B cell (primary cell): Measurements from ENCODE around the gene KLHL35. TPM values are rescaled to one million over a fixed set of nuclear protein-coding genes. Genes with fewer than 3 reads are reported as not detected.

ENCODE experiments used
- ATAC-seq: fragments of 200-7000 bp; cut with Tn5 transposase; one replicate; pipeline ENCODE4 v1.10.0; 2021; ENCODE audit warnings: low read depth, mild to moderate bottlenecking, moderate number of reproducible peaks, moderate library complexity
- CTCF ChIA-PET: fragments of 350-600 bp; sonication (Branson Sonifier 250); formaldehyde crosslinking; loops from one replicate; lab custom pipeline; 2021; ENCODE audit warnings: antibody characterized with exemption, inconsistent platforms; lab: Charles Lee
- POLR2A ChIA-PET: fragments of 350-600 bp; sonication (Branson Sonifier 250); formaldehyde crosslinking; loops from one replicate; lab custom pipeline; 2021; ENCODE audit warnings: antibody characterized with exemption; lab: Charles Lee
- DNase-seq: peaks from one replicate; pipeline ENCODE4 v3.0.0; 2013
- H2AFZ ChIP-seq: 2 replicates; pipeline ENCODE4 v1.6.1; 2012; ENCODE audit warnings: mild to moderate bottlenecking, low read depth, low read length; ENCODE audit not compliant: insufficient read depth, poor library complexity, severe bottlenecking
- H3K27ac ChIP-seq, 2 donors: 1 replicate in 1 of 2; 2 replicates in 1 of 2; pipeline ENCODE4 v1.5.1; 2012 to 2013; ENCODE audit warnings: low read length in 2 of 2, mild to moderate bottlenecking in 2 of 2, moderate library complexity in 1 of 2
- H3K27me3 ChIP-seq, 4 experiments: fragments of 200-600 bp in 1 of 4; sonication (generic) in 1 of 4; replicated peaks in 1 of 4; 1 replicate in 2 of 4; 2 replicates in 2 of 4; pipeline versions ENCODE4 v1.6.1 to v1.7.0; 2013 to 2016; ENCODE audit warnings: low read length in 3 of 4, mild to moderate bottlenecking in 2 of 4, mixed read lengths in 1 of 4, moderate library complexity in 1 of 4; ENCODE audit not compliant: insufficient read depth in 4 of 4, control insufficient read depth in 3 of 4; ENCODE audit errors: control extremely low read depth in 1 of 4
- H3K36me3 ChIP-seq, 2 experiments: replicated peaks in 1 of 2; 1 replicate in 1 of 2; 2 replicates in 1 of 2; pipeline versions ENCODE4 v1.6.1 to v1.7.1; 2013; ENCODE audit warnings: low read length in 1 of 2; ENCODE audit not compliant: insufficient read depth in 2 of 2, control insufficient read depth in 1 of 2; ENCODE audit errors: control extremely low read depth in 1 of 2, extremely low read depth in 1 of 2
- H3K4me1 ChIP-seq, 2 donors: fragments of 200-600 bp in 1 of 2; sonication (generic) in 1 of 2; 1 replicate in 1 of 2; 2 replicates in 1 of 2; pipeline versions ENCODE4 v1.5.1 to v1.6.1; 2013 to 2017; ENCODE audit warnings: low read length in 2 of 2; ENCODE audit not compliant: control insufficient read depth in 2 of 2, insufficient read depth in 2 of 2
- H3K4me2 ChIP-seq: replicated peaks from 2 replicates; pipeline ENCODE3; 2012; ENCODE audit warnings: mild to moderate bottlenecking, low read depth, low read length; ENCODE audit not compliant: poor library complexity, severe bottlenecking
- H3K4me3 ChIP-seq, 5 experiments: fragments of 200-600 bp in 1 of 5; sonication (generic) in 1 of 5; 1 replicate in 3 of 5; 2 replicates in 2 of 5; pipeline versions ENCODE4 v1.5.1 to v1.7.0; 2011 to 2016; ENCODE audit warnings: low read length in 4 of 5, mild to moderate bottlenecking in 4 of 5, low read depth in 2 of 5, control low read depth in 1 of 5, moderate library complexity in 1 of 5; ENCODE audit not compliant: insufficient read depth in 1 of 5; ENCODE audit errors: control extremely low read depth in 1 of 5, extremely low read depth in 1 of 5
- H3K79me2 ChIP-seq: fragments of 200-600 bp; sonication (generic); one replicate; pipeline ENCODE4 v1.6.0; 2016; ENCODE audit warnings: low read length; ENCODE audit not compliant: control insufficient read depth, insufficient read depth
- H3K9ac ChIP-seq: fragments of 200-600 bp; sonication (generic); 2 replicates; pipeline ENCODE4 v1.6.1; 2017; ENCODE audit warnings: mild to moderate bottlenecking, low read length, moderate library complexity
- H3K9me3 ChIP-seq, 3 donors: one replicate each; pipeline versions ENCODE4 v1.6.1 to v1.7.1; 2013; ENCODE audit warnings: low read length in 2 of 3; ENCODE audit not compliant: control insufficient read depth in 2 of 3, insufficient read depth in 1 of 3; ENCODE audit errors: control extremely low read depth in 1 of 3
- H4K20me1 ChIP-seq: 2 replicates; pipeline ENCODE4 v1.6.0; 2012; ENCODE audit warnings: mild to moderate bottlenecking, low read length; ENCODE audit not compliant: insufficient read depth, control insufficient read depth, poor library complexity, severe bottlenecking
- H3K27ac Mint-ChIP-seq: one replicate; pipeline ENCODE4 v1.8.0; 2021; ENCODE audit warnings: mixed read lengths
- H3K27me3 Mint-ChIP-seq: one replicate; pipeline ENCODE4 v1.8.0; 2021; ENCODE audit warnings: mixed read lengths
- H3K4me1 Mint-ChIP-seq: one replicate; pipeline ENCODE4 v1.8.0; 2021; ENCODE audit warnings: mixed read lengths
- H3K4me3 Mint-ChIP-seq: one replicate; pipeline ENCODE4 v1.8.0; 2021; ENCODE audit warnings: mixed read lengths
- H3K9me3 Mint-ChIP-seq: one replicate; pipeline ENCODE4 v1.8.0; 2022; ENCODE audit warnings: mixed read lengths; ENCODE audit not compliant: insufficient read depth
- EZH2 ChIP-seq: IDR thresholded peaks from 2 replicates; pipeline ENCODE4 v1.6.1; 2012; ENCODE audit warnings: borderline replicate concordance, low read depth, mild to moderate bottlenecking, moderate library complexity, low read length; ENCODE audit not compliant: insufficient read depth, poor library complexity, severe bottlenecking
- WGBS: methylation state at CpG from one replicate; pipeline ENCODE4 v1.1.5; 2013; ENCODE audit warnings: missing lambda C conversion rate; ENCODE audit not compliant: insufficient coverage; 5-methylcytosine and 5-hydroxymethylcytosine counted together
- intact Hi-C: fragments of 100-400 bp; cut with micrococcal nuclease; formaldehyde crosslinking; loops from one replicate; pipeline ENCODE4 v1.10.0; 2022
- polyA plus RNA-seq: library from polyadenylated mRNA; depleted of rRNA; stranded (reverse); fragments of >200 nt; gene quantifications from 2 replicates; pipeline ENCODE4 v1.2.3, GENCODE V29; 2012
- total RNA-seq, 2 donors: library from RNA; stranded (reverse); fragments of 120-200 nt in 1 of 2; gene quantifications; 1 replicate in 1 of 2; 2 replicates in 1 of 2; pipeline versions ENCODE4 v1.2.3 to v1.2.4, GENCODE V29; 2013 to 2022
- TF ChIP-seq, protein P1 (sequence below): fragments of 200-600 bp; IDR thresholded peaks from one replicate; pipeline ENCODE4 v1.8.0; 2022; ENCODE audit warnings: antibody characterized with exemption, mild to moderate bottlenecking

KLHL35 gene
- total and polyA plus RNA-seq, 2 donors (not counting 1 experiment from before 2014, with no cell fraction given): 0.55 to 0.59 TPM

GRCh38 chr11:75430714-75431532 lies 2.1 kb downstream of the KLHL35 start:
- ChIA-PET POLR2A (no interaction called here), CTCF (interaction anchor here (1.2 to 1.6 kb wide), 5 partner anchors 9 to 101 kb away, joined by 3 to 5 read pairs (median 4); no protein-coding TSS in a partner anchor)
- ATAC-seq (no peak), DNase-seq (no peak)
- Histone ChIP-seq H3K36me3 (no peaks in the 10 kb centered on the region), H3K27me3 (peaks cover 0 to 66% (median 28%) of the 10 kb centered on the region in 4 experiments), H3K27ac (no peak overlapping the region), H2AFZ (peak overlapping the region; percentile 37), H4K20me1 (no peaks in the 10 kb centered on the region), H3K4me1 (peaks cover 22 to 28% of the 10 kb centered on the region in 2 donors), H3K9ac (peak overlapping the region; percentile 47), H3K4me2 (peak overlapping the region; percentile 80), H3K4me3 (peak overlapping the region in 3 of 5 experiments; percentile 41 to 56 (median 43)), H3K79me2 (no peaks in the 10 kb centered on the region), H3K9me3 (peaks cover 0 to 11% (median 0%) of the 10 kb centered on the region in 3 donors)
- intact Hi-C loops: loop anchor here (2.0 kb wide), 1 partner anchor 30 kb away; no protein-coding TSS in a partner anchor
- H3K27ac Mint-ChIP-seq: peak overlapping the region; percentile 71
- peak overlapping the region; percentile 85 for H3K4me3 Mint-ChIP-seq
- no peak for TF ChIP-seq EZH2
- TF ChIP-seq, protein P1, sequence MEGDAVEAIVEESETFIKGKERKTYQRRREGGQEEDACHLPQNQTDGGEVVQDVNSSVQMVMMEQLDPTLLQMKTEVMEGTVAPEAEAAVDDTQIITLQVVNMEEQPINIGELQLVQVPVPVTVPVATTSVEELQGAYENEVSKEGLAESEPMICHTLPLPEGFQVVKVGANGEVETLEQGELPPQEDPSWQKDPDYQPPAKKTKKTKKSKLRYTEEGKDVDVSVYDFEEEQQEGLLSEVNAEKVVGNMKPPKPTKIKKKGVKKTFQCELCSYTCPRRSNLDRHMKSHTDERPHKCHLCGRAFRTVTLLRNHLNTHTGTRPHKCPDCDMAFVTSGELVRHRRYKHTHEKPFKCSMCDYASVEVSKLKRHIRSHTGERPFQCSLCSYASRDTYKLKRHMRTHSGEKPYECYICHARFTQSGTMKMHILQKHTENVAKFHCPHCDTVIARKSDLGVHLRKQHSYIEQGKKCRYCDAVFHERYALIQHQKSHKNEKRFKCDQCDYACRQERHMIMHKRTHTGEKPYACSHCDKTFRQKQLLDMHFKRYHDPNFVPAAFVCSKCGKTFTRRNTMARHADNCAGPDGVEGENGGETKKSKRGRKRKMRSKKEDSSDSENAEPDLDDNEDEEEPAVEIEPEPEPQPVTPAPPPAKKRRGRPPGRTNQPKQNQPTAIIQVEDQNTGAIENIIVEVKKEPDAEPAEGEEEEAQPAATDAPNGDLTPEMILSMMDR: no peak
- H3K4me1 Mint-ChIP-seq: peaks cover 26% of the 10 kb centered on the region
- no peaks in the 10 kb centered on the region for H3K9me3 Mint-ChIP-seq
- H3K27me3 Mint-ChIP-seq: peaks cover 48% of the 10 kb centered on the region
- 37% methylated on average over 27 of the region's 32 CpGs for WGBS
